ENCODE data around the gene RIMKLA. TPM values are rescaled to one million over a fixed set of nuclear protein-coding genes. Genes with fewer than 3 reads are reported as not detected.

RIMKLA gene
- total and polyA plus RNA-seq, 10 of the 15 experiments (the other 5 are each of a cell fraction or from before 2014, with no cell fraction given) = 0.01 to 0.52 (median 0.08) TPM

DNA sequence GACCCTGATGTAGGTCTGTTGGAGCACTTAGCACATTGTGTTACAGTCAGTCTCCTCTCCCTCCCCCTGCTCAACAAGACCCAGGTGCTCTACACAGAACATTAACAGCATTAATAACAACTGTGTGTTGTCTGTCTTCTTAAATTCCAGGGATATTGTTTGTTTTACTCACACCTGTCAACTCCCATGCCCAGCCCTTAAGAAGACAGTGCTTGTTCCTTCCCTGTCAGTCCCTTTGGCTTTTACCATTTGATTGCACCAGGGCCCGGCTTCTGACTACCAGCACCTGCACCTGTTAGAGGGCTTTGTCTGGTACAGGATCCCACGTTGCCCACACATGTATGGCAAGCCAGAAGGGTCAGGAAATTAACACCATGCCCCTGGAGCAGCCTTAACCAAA is 11.7 kb downstream of the RIMKLA start (continued):
- no peak for TF ChIP-seq EZH2 (IDR thresholded peaks at IDR 0.05; ENCODE audit: borderline replicate concordance, control insufficient read depth, low read depth, low read length)
- TF ChIP-seq IRF4 (IDR thresholded peaks at IDR 0.05; ENCODE audit: low read depth, low read length) = no peak
- no peak for TF ChIP-seq IRF3 (IDR thresholded peaks at IDR 0.05)
- no peak for TF ChIP-seq HDGF (IDR thresholded peaks at IDR 0.05)
- no peak for TF ChIP-seq SPI1 (IDR thresholded peaks at IDR 0.05; ENCODE audit: borderline replicate concordance, insufficient read depth, low read depth, low read length)
- no peak for TF ChIP-seq RBBP5 (conservative IDR thresholded peaks at IDR 0.05)

- BruUV-seq (replicated peaks) = no TSS peak
- H3K36me3 ChIP-seq (ENCODE audit: control insufficient read depth in 2 of 2, insufficient read depth in 2 of 2, low read length in 1 of 2) = no peaks in the 10 kb centered on the region; a peak in 1 of 4 replicates
- no peak overlapping the region for H3K4me3 ChIP-seq
- ChIA-PET SMC1A (ENCODE audit: uncharacterized antibody, unreplicated experiment) (interaction anchor here (1.3 kb wide), 1 partner anchor 77 kb away, joined by 3 read pairs; no protein-coding TSS in a partner anchor), RAD21 (ENCODE audit: unreplicated experiment) (no interaction called here), POLR2A (no interaction called here), CTCF (no interaction called here)
- ATAC-seq = no peak
- H3K27me3 ChIP-seq (replicated peaks in 1 of 2; ENCODE audit: control insufficient read depth in 2 of 2, insufficient read depth in 2 of 2, low read length in 1 of 2) = no peaks in the 10 kb centered on the region
- H3K4me1 ChIP-seq (ENCODE audit: control insufficient read depth, insufficient read depth, low read length) = no peaks in the 10 kb centered on the region
- no peaks in the 10 kb centered on the region for H4K20me1 ChIP-seq (ENCODE audit: control insufficient read depth, insufficient read depth)
- H3K4me2 ChIP-seq (ENCODE audit: control insufficient read depth, insufficient read depth) = no peak overlapping the region
- intact Hi-C loops (cut with micrococcal nuclease; ENCODE audit: unreplicated experiment) (no loop called here), in situ Hi-C loops (cut with MboI) (no loop called here)
- no peaks in the 10 kb centered on the region for H3K79me2 ChIP-seq (ENCODE audit: control insufficient read depth, insufficient read depth, low read length)
- 44% methylated on average over 2 of the region's 2 CpGs for WGBS (ENCODE audit: insufficient coverage, insufficient replicate concordance, low lambda C conversion rate, missing lambda C conversion rate)
- no peak for DNase-seq (ENCODE audit: low read depth, low spot score)
- no peak overlapping the region for H3K9ac ChIP-seq (ENCODE audit: control insufficient read depth, insufficient read depth, low read length)
- no peaks in the 10 kb centered on the region for H3K9me3 ChIP-seq (replicated peaks; ENCODE audit: control insufficient read depth, insufficient read depth, low read length)
- no peak for FAIRE-seq
- H3K27ac ChIP-seq (ENCODE audit: control insufficient read depth, insufficient read depth) = no peak overlapping the region
- H2AFZ ChIP-seq (ENCODE audit: control insufficient read depth, low read depth, low read length) = no peak overlapping the region
- no peak for TF ChIP-seq IKZF1 (conservative IDR thresholded peaks at IDR 0.05)
- no peak for TF ChIP-seq SP1 (IDR thresholded peaks at IDR 0.05; ENCODE audit: low read depth, low read length)
- TF ChIP-seq ZNF24 (IDR thresholded peaks at IDR 0.05) = no peak
- no peak for TF ChIP-seq BCLAF1 (IDR thresholded peaks at IDR 0.05)
- no peak for TF ChIP-seq CEBPB (IDR thresholded peaks at IDR 0.05; ENCODE audit: borderline replicate concordance in 1 of 2, low read depth in 2 of 2, low read length in 2 of 2)
- no peak for TF ChIP-seq IRF4 (IDR thresholded peaks at IDR 0.05; ENCODE audit: low read depth, low read length)
- no peak for TF ChIP-seq TBL1XR1 (IDR thresholded peaks at IDR 0.05; ENCODE audit: low read depth, low read length)
- TF ChIP-seq HDAC2 (IDR thresholded peaks at IDR 0.05) = no peak
These were observed 12.6 kb downstream of the RIMKLA start for GRCh38 chr1:42392967-42393848.

Measured in GM12878 (cell line).